Measurements from ENCODE around the gene SLC11A2.

SLC11A2 gene

GRCh38 chr12:50929831-50930230 is 96.4 kb downstream of the SLC11A2 start:
- POLR2A ChIA-PET = no interaction called here
- CTCF ChIA-PET = no interaction called here

More at GRCh38 chr12:50929831-50930230, 96.4 kb downstream of the SLC11A2 start:
- TF ChIP-seq CTCF (IDR thresholded peaks at IDR 0.05; ENCODE audit: insufficient read depth, low read length, missing control alignments) = no peak
- H3K4me3 ChIP-seq (ENCODE audit: low read depth, low read length) = no peak overlapping the region
- DNase-seq (ENCODE audit: low read depth, low spot score) = no peak
